ENCODE measurements around the gene AHRR. TPM values are rescaled to one million over a fixed set of nuclear protein-coding genes. Genes with fewer than 3 reads are reported as not detected.

The AHRR gene
- total and polyA plus RNA-seq, 2 experiments from 2014 or later: 0.27 to 1.8 TPM

DNA sequence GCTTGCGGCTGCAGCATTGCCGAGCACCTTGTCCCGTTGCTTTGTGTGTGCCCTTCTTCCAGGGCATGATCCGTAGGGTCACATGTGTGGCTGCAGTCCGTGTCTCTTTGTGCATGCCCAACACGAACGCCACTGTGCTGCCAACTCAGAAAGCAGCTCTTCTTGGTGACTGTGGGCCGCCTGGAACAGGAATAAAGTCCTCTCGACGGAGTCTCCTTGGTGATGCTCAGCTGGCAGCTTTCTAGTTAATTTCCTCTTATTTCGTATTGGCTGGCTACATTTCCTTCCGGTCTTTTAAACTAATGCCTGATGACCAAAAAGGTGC, 127.2 kb downstream of the AHRR start:
- H3K36me3 ChIP-seq (ENCODE audit: insufficient read depth): peaks cover 20% of the 10 kb centered on the region
- H3K4me3 ChIP-seq: no peak overlapping the region
- Mint-ChIP-seq H3K4me1 (peaks cover 3% of the 10 kb centered on the region; the same call in 2 of the 3 replicates), H3K4me3 (no peak overlapping the region), H3K27me3 (ENCODE audit: insufficient read depth, low read depth, poor library complexity) (peaks cover 9% of the 10 kb centered on the region), H3K9me3 (peaks cover 3% of the 10 kb centered on the region; the same call in 1 of the 3 replicates), H3K27ac (no peak overlapping the region), H3K36me3 (ENCODE audit: low read depth) (peaks cover 61% of the 10 kb centered on the region)
- peaks cover 7% of the 10 kb centered on the region for H4K20me1 ChIP-seq (replicated peaks; ENCODE audit: insufficient read depth)
- H3K9me2 ChIP-seq (ENCODE audit: insufficient read depth): no peaks in the 10 kb centered on the region
- H3K27me3 ChIP-seq (ENCODE audit: insufficient read depth): no peaks in the 10 kb centered on the region
- no peak overlapping the region for H3K4me2 ChIP-seq
- H2AFZ ChIP-seq: no peak overlapping the region
- no peak for ATAC-seq
- no peaks in the 10 kb centered on the region for H3K4me1 ChIP-seq (ENCODE audit: insufficient read depth)
- peaks cover 24% of the 10 kb centered on the region for H3K79me2 ChIP-seq (replicated peaks; ENCODE audit: insufficient read depth)
- TF ChIP-seq ZNF114 (CRISPR knock-in tag; IDR thresholded peaks at IDR 0.05) (no peak), STAT1 (IDR thresholded peaks at IDR 0.05; ENCODE audit: unreplicated experiment) (no peak), CTCF (conservative IDR thresholded peaks at IDR 0.05; ENCODE audit: low read depth in 2 of 2) (no peak), EZH2phosphoT487 (IDR thresholded peaks at IDR 0.05; ENCODE audit: unreplicated experiment) (no peak), ZNF331 (CRISPR knock-in tag; IDR thresholded peaks at IDR 0.05; ENCODE audit: low read depth) (no peak), ETS1 (IDR thresholded peaks at IDR 0.05) (no peak), EZH2 (IDR thresholded peaks at IDR 0.05; ENCODE audit: low read depth, unreplicated experiment) (no peak), POLR2AphosphoS5 (IDR thresholded peaks at IDR 0.05; ENCODE audit: low read depth) (no peak), CREB1 (CRISPR knock-in tag; IDR thresholded peaks at IDR 0.05; ENCODE audit: low read depth) (no peak), REST (IDR thresholded peaks at IDR 0.05; ENCODE audit: unreplicated experiment) (no peak), JUNB (IDR thresholded peaks at IDR 0.05; ENCODE audit: unreplicated experiment) (no peak), NANOG (IDR thresholded peaks at IDR 0.05; ENCODE audit: borderline replicate concordance) (no peak)
- TF ChIP-seq, protein P1, sequence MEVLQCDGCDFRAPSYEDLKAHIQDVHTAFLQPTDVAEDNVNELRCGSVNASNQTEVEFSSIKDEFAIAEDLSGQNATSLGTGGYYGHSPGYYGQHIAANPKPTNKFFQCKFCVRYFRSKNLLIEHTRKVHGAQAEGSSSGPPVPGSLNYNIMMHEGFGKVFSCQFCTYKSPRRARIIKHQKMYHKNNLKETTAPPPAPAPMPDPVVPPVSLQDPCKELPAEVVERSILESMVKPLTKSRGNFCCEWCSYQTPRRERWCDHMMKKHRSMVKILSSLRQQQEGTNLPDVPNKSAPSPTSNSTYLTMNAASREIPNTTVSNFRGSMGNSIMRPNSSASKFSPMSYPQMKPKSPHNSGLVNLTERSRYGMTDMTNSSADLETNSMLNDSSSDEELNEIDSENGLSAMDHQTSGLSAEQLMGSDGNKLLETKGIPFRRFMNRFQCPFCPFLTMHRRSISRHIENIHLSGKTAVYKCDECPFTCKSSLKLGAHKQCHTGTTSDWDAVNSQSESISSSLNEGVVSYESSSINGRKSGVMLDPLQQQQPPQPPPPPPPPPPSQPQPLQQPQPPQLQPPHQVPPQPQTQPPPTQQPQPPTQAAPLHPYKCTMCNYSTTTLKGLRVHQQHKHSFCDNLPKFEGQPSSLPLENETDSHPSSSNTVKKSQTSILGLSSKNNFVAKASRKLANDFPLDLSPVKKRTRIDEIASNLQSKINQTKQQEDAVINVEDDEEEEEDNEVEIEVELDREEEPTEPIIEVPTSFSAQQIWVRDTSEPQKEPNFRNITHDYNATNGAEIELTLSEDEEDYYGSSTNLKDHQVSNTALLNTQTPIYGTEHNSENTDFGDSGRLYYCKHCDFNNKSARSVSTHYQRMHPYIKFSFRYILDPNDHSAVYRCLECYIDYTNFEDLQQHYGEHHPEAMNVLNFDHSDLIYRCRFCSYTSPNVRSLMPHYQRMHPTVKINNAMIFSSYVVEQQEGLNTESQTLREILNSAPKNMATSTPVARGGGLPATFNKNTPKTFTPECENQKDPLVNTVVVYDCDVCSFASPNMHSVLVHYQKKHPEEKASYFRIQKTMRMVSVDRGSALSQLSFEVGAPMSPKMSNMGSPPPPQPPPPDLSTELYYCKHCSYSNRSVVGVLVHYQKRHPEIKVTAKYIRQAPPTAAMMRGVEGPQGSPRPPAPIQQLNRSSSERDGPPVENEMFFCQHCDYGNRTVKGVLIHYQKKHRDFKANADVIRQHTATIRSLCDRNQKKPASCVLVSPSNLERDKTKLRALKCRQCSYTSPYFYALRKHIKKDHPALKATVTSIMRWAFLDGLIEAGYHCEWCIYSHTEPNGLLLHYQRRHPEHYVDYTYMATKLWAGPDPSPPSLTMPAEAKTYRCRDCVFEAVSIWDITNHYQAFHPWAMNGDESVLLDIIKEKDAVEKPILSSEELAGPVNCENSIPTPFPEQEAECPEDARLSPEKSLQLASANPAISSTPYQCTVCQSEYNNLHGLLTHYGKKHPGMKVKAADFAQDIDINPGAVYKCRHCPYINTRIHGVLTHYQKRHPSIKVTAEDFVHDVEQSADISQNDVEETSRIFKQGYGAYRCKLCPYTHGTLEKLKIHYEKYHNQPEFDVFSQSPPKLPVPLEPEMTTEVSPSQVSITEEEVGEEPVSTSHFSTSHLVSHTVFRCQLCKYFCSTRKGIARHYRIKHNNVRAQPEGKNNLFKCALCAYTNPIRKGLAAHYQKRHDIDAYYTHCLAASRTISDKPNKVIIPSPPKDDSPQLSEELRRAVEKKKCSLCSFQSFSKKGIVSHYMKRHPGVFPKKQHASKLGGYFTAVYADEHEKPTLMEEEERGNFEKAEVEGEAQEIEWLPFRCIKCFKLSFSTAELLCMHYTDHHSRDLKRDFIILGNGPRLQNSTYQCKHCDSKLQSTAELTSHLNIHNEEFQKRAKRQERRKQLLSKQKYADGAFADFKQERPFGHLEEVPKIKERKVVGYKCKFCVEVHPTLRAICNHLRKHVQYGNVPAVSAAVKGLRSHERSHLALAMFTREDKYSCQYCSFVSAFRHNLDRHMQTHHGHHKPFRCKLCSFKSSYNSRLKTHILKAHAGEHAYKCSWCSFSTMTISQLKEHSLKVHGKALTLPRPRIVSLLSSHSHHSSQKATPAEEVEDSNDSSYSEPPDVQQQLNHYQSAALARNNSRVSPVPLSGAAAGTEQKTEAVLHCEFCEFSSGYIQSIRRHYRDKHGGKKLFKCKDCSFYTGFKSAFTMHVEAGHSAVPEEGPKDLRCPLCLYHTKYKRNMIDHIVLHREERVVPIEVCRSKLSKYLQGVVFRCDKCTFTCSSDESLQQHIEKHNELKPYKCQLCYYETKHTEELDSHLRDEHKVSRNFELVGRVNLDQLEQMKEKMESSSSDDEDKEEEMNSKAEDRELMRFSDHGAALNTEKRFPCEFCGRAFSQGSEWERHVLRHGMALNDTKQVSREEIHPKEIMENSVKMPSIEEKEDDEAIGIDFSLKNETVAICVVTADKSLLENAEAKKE (CRISPR knock-in tag; IDR thresholded peaks at IDR 0.05): no peak
- H3F3A ChIP-seq (replicated peaks; ENCODE audit: low read depth): no peaks in the 10 kb centered on the region
- no peak for DNase-seq (ENCODE audit: low spot score)
- H3K27ac ChIP-seq (ENCODE audit: low read depth): no peak overlapping the region
